Bone marrow (tissue), 2 donors: Measurements from ENCODE around the gene RGS10.

Experiments
- DNase-seq, 2 donors: peaks; one replicate each; lab custom pipeline; 2025; lab: John Stamatoyannopoulos, UW

Gene RGS10

GRCh38 chr10:119518176-119518575 lies 24.3 kb downstream of the RGS10 start:
- DNase-seq = no peak

- DNase-seq = peak; percentile 29 to 86
Observed at GRCh38 chr10:119517235-119518141, 25.0 kb downstream of the RGS10 start.

GRCh38 chr10:119516381-119517234 lies 25.9 kb downstream of the RGS10 start:
- DNase-seq = peak; percentile 46 to 57

GRCh38 chr10:119515511-119516045 lies 26.9 kb downstream of the RGS10 start:
- DNase-seq = no peak

- no peak for DNase-seq
Observed at GRCh38 chr10:119514819-119515218, 27.7 kb downstream of the RGS10 start.

- no peak for DNase-seq
Observed at GRCh38 chr10:119511828-119512515, 30.5 kb downstream of the RGS10 start.

GRCh38 chr10:119509909-119510451 lies 32.5 kb downstream of the RGS10 start:
- DNase-seq = no peak

- DNase-seq = no peak
Observed at GRCh38 chr10:119507115-119507514, 35.4 kb downstream of the RGS10 start.

- no peak for DNase-seq
Observed at GRCh38 chr10:119505588-119506315, 36.8 kb downstream of the RGS10 start.

GRCh38 chr10:119505131-119505551 lies 37.4 kb downstream of the RGS10 start:
- DNase-seq = no peak

- no peak for DNase-seq
Observed at GRCh38 chr10:119504651-119505050, 37.9 kb downstream of the RGS10 start.

- DNase-seq = no peak
Observed at GRCh38 chr10:119503821-119504220, 38.7 kb downstream of the RGS10 start.

- DNase-seq = no peak
Observed at GRCh38 chr10:119502618-119503155, 39.8 kb downstream of the RGS10 start.

GRCh38 chr10:119502209-119502608 lies 40.3 kb downstream of the RGS10 start:
- peak in 1 of 2 donors; percentile 46 for DNase-seq

- DNase-seq = no peak
Observed at GRCh38 chr10:119501690-119502089, 40.8 kb downstream of the RGS10 start.

GRCh38 chr10:119500821-119501220 lies 41.7 kb downstream of the RGS10 start:
- no peak for DNase-seq

GRCh38 chr10:119500123-119500795 lies 42.3 kb downstream of the RGS10 start:
- DNase-seq = no peak

GRCh38 chr10:119499677-119500002 lies 42.9 kb downstream of the RGS10 start:
- no peak for DNase-seq

GRCh38 chr10:119498889-119499676 lies 43.4 kb downstream of the RGS10 start:
- no peak for DNase-seq
